Natural killer cell (primary cell): Measurements from ENCODE around the gene GPR15LG. TPM values are rescaled to one million over a fixed set of nuclear protein-coding genes. Genes with fewer than 3 reads are reported as not detected.
"Not testable (repeated sequence)": the region's sequence is repeated elsewhere in the genome, so short reads cannot be mapped to it uniquely, and the experiment has no call there.

Source experiments
- ATAC-seq, 3 donors: fragments of 150-1000 bp in 2 of 3; fragments of 200-7000 bp in 1 of 3; cut with Tn5 transposase; 1 replicate in 1 of 3; 2 replicates in 2 of 3; pipeline ENCODE4 v1.10.0; 2021; ENCODE audit warnings: mild to moderate bottlenecking in 2 of 3, moderate library complexity in 2 of 3
- DNase-seq, 2 donors: peaks; one replicate each; pipeline versions ENCODE4 v3.0.0 to v3.0.0-alpha.2; 2013 to 2021; ENCODE audit warnings: mixed read lengths in 1 of 2
- H3K27ac ChIP-seq: one replicate; pipeline ENCODE4 v1.5.1; 2013; ENCODE audit warnings: mild to moderate bottlenecking, low read length
- H3K27me3 ChIP-seq: one replicate; pipeline ENCODE4 v1.6.1; 2013; ENCODE audit warnings: low read length; ENCODE audit not compliant: control insufficient read depth, insufficient read depth
- H3K36me3 ChIP-seq: one replicate; pipeline ENCODE4 v1.6.1; 2013; ENCODE audit warnings: low read length; ENCODE audit not compliant: control insufficient read depth, insufficient read depth
- H3K4me1 ChIP-seq: one replicate; pipeline ENCODE4 v1.6.1; 2013; ENCODE audit warnings: low read length; ENCODE audit not compliant: control insufficient read depth, insufficient read depth
- H3K4me3 ChIP-seq: one replicate; pipeline ENCODE4 v1.5.1; 2013; ENCODE audit warnings: low read length
- H3K9me3 ChIP-seq: one replicate; pipeline ENCODE4 v1.6.1; 2013; ENCODE audit warnings: low read length; ENCODE audit not compliant: control insufficient read depth, insufficient read depth
- H3K27ac Mint-ChIP-seq, 2 donors: one replicate each; pipeline ENCODE4 v1.8.0; 2022; ENCODE audit warnings: mild to moderate bottlenecking in 2 of 2, mixed read lengths in 2 of 2, moderate library complexity in 1 of 2
- H3K27me3 Mint-ChIP-seq, 2 donors: one replicate each; pipeline ENCODE4 v1.8.0; 2022; ENCODE audit warnings: low read depth in 2 of 2, mixed read lengths in 2 of 2
- H3K36me3 Mint-ChIP-seq: one replicate; pipeline ENCODE4 v1.8.0; 2022; ENCODE audit warnings: mixed read lengths
- H3K4me1 Mint-ChIP-seq, 2 donors: one replicate each; pipeline ENCODE4 v1.8.0; 2022; ENCODE audit warnings: mixed read lengths in 2 of 2
- H3K4me3 Mint-ChIP-seq: one replicate; pipeline ENCODE4 v1.8.0; 2022; ENCODE audit warnings: mild to moderate bottlenecking, moderate library complexity, mixed read lengths
- H3K9me3 Mint-ChIP-seq, 2 donors: one replicate each; pipeline ENCODE4 v1.8.0; 2022; ENCODE audit warnings: mixed read lengths in 2 of 2
- WGBS: methylation state at CpG from one replicate; pipeline ENCODE4 v1.1.7; 2013; ENCODE audit warnings: missing lambda C conversion rate; ENCODE audit not compliant: insufficient coverage; 5-methylcytosine and 5-hydroxymethylcytosine counted together
- intact Hi-C: fragments of 100-400 bp; cut with micrococcal nuclease; formaldehyde crosslinking; loops from one replicate; pipeline ENCODE4 v1.14.2; 2022
- total RNA-seq, 4 donors: library from RNA; stranded (reverse); fragments of 120-200 nt in 1 of 4; gene quantifications; one replicate each; pipeline versions ENCODE4 v1.2.3 to v1.2.4, GENCODE V29; 2013 to 2022
- TF ChIP-seq, protein P1 (sequence below): fragments of 200-600 bp; IDR thresholded peaks from one replicate; pipeline ENCODE4 v1.8.0; 2022; ENCODE audit warnings: antibody characterized with exemption

The GPR15LG gene
- not detected for total RNA-seq
- total RNA-seq (2013): not detected

DNA sequence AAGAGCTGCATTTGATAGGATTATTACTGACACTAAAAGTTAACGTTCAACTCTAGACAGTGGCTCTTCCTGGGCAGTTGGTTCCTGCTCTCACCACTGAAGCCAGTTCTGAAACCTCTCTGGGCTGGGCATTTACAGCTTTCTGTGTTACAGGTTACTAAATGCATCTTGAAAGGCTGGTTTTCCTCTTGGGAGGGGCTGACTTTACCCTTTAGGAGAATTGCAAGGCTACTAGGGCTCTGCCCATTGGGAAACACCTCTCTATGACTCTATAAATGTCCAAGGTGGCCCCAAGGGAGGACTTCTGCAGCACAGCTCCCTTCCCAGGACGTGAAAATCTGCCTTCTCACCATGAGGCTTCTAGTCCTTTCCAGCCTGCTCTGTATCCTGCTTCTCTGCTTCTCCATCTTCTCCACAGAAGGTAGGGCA is at the start of gene GPR15LG:
Gene GPR15LG (plus strand): TSS at position 301 of the 429 bp plus-strand sequence. CDS start 51 bp downstream, at position 352.
- TF ChIP-seq, protein P1, sequence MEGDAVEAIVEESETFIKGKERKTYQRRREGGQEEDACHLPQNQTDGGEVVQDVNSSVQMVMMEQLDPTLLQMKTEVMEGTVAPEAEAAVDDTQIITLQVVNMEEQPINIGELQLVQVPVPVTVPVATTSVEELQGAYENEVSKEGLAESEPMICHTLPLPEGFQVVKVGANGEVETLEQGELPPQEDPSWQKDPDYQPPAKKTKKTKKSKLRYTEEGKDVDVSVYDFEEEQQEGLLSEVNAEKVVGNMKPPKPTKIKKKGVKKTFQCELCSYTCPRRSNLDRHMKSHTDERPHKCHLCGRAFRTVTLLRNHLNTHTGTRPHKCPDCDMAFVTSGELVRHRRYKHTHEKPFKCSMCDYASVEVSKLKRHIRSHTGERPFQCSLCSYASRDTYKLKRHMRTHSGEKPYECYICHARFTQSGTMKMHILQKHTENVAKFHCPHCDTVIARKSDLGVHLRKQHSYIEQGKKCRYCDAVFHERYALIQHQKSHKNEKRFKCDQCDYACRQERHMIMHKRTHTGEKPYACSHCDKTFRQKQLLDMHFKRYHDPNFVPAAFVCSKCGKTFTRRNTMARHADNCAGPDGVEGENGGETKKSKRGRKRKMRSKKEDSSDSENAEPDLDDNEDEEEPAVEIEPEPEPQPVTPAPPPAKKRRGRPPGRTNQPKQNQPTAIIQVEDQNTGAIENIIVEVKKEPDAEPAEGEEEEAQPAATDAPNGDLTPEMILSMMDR: no peak
- H3K9me3 Mint-ChIP-seq: no peaks in the 10 kb centered on the region
- DNase-seq (no peak), ATAC-seq (no peak)
- Histone ChIP-seq H3K27ac (no peak within 1 kb of the TSS), H3K9me3 (no peaks in the 10 kb centered on the region), H3K27me3 (no peaks in the 10 kb centered on the region), H3K4me3 (no peak within 1 kb of the TSS), H3K36me3 (no peaks in the 10 kb centered on the region), H3K4me1 (peaks cover 44% of the 10 kb centered on the region)
- no peak within 1 kb of the TSS for H3K27ac Mint-ChIP-seq
- H3K4me1 Mint-ChIP-seq: peaks cover 4 to 10% of the 10 kb centered on the region in 2 donors
- WGBS: 80% methylated on average over 2 of the region's 2 CpGs
- intact Hi-C loops: no loop called here
- no peak within 1 kb of the TSS for H3K4me3 Mint-ChIP-seq
- no peaks in the 10 kb centered on the region for H3K27me3 Mint-ChIP-seq
- H3K36me3 Mint-ChIP-seq: no peaks in the 10 kb centered on the region

DNA sequence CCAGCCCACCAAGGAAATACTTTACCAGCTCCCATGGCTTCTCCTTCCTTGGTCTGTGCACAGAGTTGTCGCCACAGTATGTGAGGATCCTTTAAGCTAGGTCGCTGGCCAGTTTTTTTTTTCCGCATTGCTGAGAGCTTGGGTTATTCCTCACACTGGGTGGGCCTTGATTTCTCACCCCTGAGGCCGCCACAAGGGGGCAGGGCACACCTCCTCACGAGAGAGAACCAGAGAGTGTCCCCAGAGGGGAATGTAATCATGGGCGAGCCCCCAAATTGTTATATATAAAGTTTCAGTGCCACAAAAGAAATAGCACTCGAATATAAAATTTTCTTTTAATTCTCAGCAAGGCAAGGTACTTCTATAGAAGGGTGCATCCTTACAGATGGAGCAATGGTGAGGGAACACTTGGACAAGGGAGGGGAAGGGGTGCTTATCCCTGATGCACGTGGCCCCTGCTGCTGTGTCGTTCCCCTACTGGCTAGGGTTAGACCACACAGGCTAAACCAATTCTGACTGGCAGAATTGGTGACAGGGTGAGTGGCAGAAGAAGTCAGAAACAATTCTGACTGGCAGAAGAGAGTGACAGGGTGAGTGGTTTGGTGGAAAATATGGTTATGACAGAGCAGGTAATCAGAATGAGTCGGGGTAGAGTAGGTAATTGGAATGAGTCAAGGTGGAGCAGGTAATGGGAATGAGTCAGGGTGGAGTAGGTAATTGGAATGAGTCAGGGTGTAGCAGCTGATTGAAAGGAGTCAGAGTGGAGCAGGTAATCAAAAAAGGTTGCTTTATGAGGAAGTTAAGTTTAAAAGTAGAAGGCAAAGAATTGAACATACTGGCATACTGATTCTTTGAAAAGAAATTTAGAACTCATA is 47.5 kb upstream of the GPR15LG start:
- H3K27me3 Mint-ChIP-seq: peaks cover 26 to 48% of the 10 kb centered on the region in 2 donors
- Histone ChIP-seq H3K27me3 (peaks cover 14% of the 10 kb centered on the region), H3K9me3 (peaks cover 19% of the 10 kb centered on the region)
- WGBS: 78% methylated on average over 8 of the region's 10 CpGs
- H3K4me1 Mint-ChIP-seq, H3K4me3 ChIP-seq, DNase-seq, H3K4me3 Mint-ChIP-seq, H3K27ac ChIP-seq, H3K4me1 ChIP-seq, H3K27ac Mint-ChIP-seq, H3K9me3 Mint-ChIP-seq, H3K36me3 ChIP-seq, intact Hi-C loops, H3K36me3 Mint-ChIP-seq, ATAC-seq: not testable (repeated sequence)

DNA sequence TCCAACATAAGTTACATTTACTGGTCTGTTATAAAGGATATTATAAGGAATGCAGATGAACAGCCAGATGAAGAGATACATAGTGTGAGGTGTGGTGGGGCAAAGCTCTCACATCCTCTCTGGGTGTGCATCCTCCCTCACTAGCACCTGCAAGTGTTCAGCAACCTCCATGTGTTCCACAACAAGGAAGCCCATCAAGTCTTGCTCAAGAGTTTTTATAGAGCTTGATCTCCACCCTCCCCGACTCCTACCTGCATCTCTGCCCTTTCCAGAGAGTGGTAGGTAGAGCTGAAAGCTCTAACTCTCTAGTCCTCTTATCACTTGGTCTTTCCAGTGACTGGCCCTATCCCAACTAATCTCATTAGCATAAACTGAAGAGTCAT is 46.8 kb upstream of the GPR15LG start:
- peaks cover 15% of the 10 kb centered on the region for H3K27me3 ChIP-seq
- H3K36me3 Mint-ChIP-seq: peaks cover 8% of the 10 kb centered on the region
- H3K4me3 ChIP-seq: no peak overlapping the region
- peaks cover 30 to 53% of the 10 kb centered on the region in 2 donors for H3K27me3 Mint-ChIP-seq
- H3K9me3 Mint-ChIP-seq: peaks cover 3 to 4% of the 10 kb centered on the region in 2 donors
- 60% methylated on average over 1 of the region's 1 CpG for whole genome bisulfite sequencing
- intact Hi-C loops: no loop called here
- DNase-seq (no peak), ATAC-seq (no peak)
- no peaks in the 10 kb centered on the region for H3K36me3 ChIP-seq
- no peak overlapping the region for H3K27ac Mint-ChIP-seq
- TF ChIP-seq, protein P1: no peak
- H3K4me1 Mint-ChIP-seq: no peaks in the 10 kb centered on the region
- peaks cover 19% of the 10 kb centered on the region for H3K9me3 ChIP-seq
- H3K27ac ChIP-seq: no peak overlapping the region
- no peak overlapping the region for H3K4me3 Mint-ChIP-seq
- no peaks in the 10 kb centered on the region for H3K4me1 ChIP-seq

DNA sequence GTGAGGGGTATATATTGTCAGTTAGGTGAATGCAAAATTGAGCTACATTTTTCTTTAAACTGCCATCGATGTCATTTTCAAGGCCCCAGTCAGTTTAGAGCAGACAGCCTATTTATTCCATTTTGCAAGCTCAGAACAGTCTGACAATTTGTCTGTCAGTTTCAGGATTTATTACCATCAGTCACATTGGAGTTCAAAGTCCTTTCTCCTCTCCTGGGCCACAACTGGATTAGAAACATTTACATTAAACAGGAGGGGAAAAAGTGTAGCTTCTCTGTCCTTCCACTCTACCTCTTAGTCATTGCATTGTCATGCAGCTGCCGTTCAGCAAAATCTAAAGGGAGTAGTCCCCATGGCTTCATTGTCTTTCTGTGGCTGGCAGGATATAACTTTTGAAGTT is 37.8 kb upstream of the GPR15LG start:
- no peak overlapping the region for H3K27ac Mint-ChIP-seq
- TF ChIP-seq, protein P1: no peak
- no peaks in the 10 kb centered on the region for H3K36me3 Mint-ChIP-seq
- H3K36me3 ChIP-seq: no peaks in the 10 kb centered on the region
- no peak for DNase-seq
- peaks cover 2% of the 10 kb centered on the region for H3K27me3 ChIP-seq
- no peak for ATAC-seq
- H3K27ac ChIP-seq: no peak overlapping the region
- H3K4me3 ChIP-seq: no peak overlapping the region
- peaks cover 17 to 21% of the 10 kb centered on the region in 2 donors for H3K4me1 Mint-ChIP-seq
- 90% methylated on average over 2 of the region's 2 CpGs for WGBS
- H3K9me3 Mint-ChIP-seq: no peaks in the 10 kb centered on the region
- no peaks in the 10 kb centered on the region for H3K9me3 ChIP-seq
- intact Hi-C loops: loop anchor here (10.0 kb wide), 1 partner anchor 399 kb away; no protein-coding TSS in a partner anchor
- no peak overlapping the region for H3K4me3 Mint-ChIP-seq
- peaks cover 13% of the 10 kb centered on the region for H3K4me1 ChIP-seq
- peaks cover 27 to 39% of the 10 kb centered on the region in 2 donors for H3K27me3 Mint-ChIP-seq
